Body of pancreas (tissue), 4 donors: Measurements from ENCODE around the gene DBP.

Source experiments
- CTCF ChIP-seq, 7 experiments: fragments of 450-650 bp in 4 of 7; fragments of 200-600 bp in 3 of 7; sonication (generic) in 3 of 7; IDR thresholded peaks; one replicate each; pipeline ENCODE4 v1.5.1; 2016 to 2019; ENCODE audit warnings: antibody characterized with exemption in 7 of 7
- POLR2A ChIP-seq, 3 donors: fragments of 450-650 bp; IDR thresholded peaks; one replicate each; pipeline ENCODE4 v1.6.1; 2016; ENCODE audit warnings: antibody characterized with exemption in 3 of 3, mild to moderate bottlenecking in 2 of 3

GRCh38 chr19:48596679-48597465, 40.3 kb downstream of the DBP start:
- no peak for TF ChIP-seq CTCF (IDR thresholded peaks at IDR 0.05)
- TF ChIP-seq POLR2A (IDR thresholded peaks at IDR 0.05), result no peak
